NCI-H69 (cell line): ENCODE measurements around the gene CLDN2.

ENCODE experiments used
- DNase-seq: peaks from one replicate; lab custom pipeline; 2025; lab: John Stamatoyannopoulos, UW

CLDN2 gene

GRCh38 chrX:106921637-106922036 is 1.4 kb downstream of the CLDN2 start:
- no peak for DNase-seq

GRCh38 chrX:106927023-106927422 is 6.8 kb downstream of the CLDN2 start:
- DNase-seq = no peak

GRCh38 chrX:106927700-106928099 is 7.5 kb downstream of the CLDN2 start:
- DNase-seq = no peak

- DNase-seq = no peak
These were observed 8.0 kb downstream of the CLDN2 start for GRCh38 chrX:106928227-106928626.

- no peak for DNase-seq
These were observed 11.8 kb downstream of the CLDN2 start for GRCh38 chrX:106931831-106932491.

- no peak for DNase-seq
These were observed 12.3 kb downstream of the CLDN2 start for GRCh38 chrX:106932492-106932923.

- DNase-seq = no peak
These were observed 12.8 kb downstream of the CLDN2 start for GRCh38 chrX:106932960-106933537.

- DNase-seq = no peak
These were observed 13.3 kb downstream of the CLDN2 start for GRCh38 chrX:106933538-106933961.

GRCh38 chrX:106935175-106935574 is 15.0 kb downstream of the CLDN2 start:
- no peak for DNase-seq

GRCh38 chrX:106936246-106936645 is 16.0 kb downstream of the CLDN2 start:
- DNase-seq = no peak

- no peak for DNase-seq
These were observed 19.4 kb downstream of the CLDN2 start for GRCh38 chrX:106939566-106939965.

- no peak for DNase-seq
These were observed 19.9 kb downstream of the CLDN2 start for GRCh38 chrX:106940068-106940467.

GRCh38 chrX:106946464-106946863 is 26.3 kb downstream of the CLDN2 start:
- DNase-seq = no peak

GRCh38 chrX:106948641-106949040 is 28.4 kb downstream of the CLDN2 start:
- no peak for DNase-seq

- DNase-seq = no peak
These were observed 29.2 kb downstream of the CLDN2 start for GRCh38 chrX:106949366-106949765.

- DNase-seq = no peak
These were observed 30.2 kb downstream of the CLDN2 start for GRCh38 chrX:106950381-106950780.

- no peak for DNase-seq
These were observed 31.0 kb downstream of the CLDN2 start for GRCh38 chrX:106951230-106951629.

- no peak for DNase-seq
These were observed 31.9 kb downstream of the CLDN2 start for GRCh38 chrX:106952089-106952488.

- no peak for DNase-seq
These were observed 32.3 kb downstream of the CLDN2 start for GRCh38 chrX:106952538-106952937.

- no peak for DNase-seq
These were observed 32.8 kb downstream of the CLDN2 start for GRCh38 chrX:106952988-106953387.

- no peak for DNase-seq
These were observed 33.8 kb downstream of the CLDN2 start for GRCh38 chrX:106954041-106954440.

- DNase-seq = no peak
These were observed 35.0 kb downstream of the CLDN2 start for GRCh38 chrX:106955004-106955772.

- no peak for DNase-seq
These were observed 37.7 kb downstream of the CLDN2 start for GRCh38 chrX:106957856-106958255.
